Measurements from ENCODE around the gene FRMD5. TPM values are rescaled to one million over a fixed set of nuclear protein-coding genes. Genes with fewer than 3 reads are reported as not detected.

Gene FRMD5
- total RNA-seq, 1 experiment from 2014 or later: 3.9 TPM

DNA sequence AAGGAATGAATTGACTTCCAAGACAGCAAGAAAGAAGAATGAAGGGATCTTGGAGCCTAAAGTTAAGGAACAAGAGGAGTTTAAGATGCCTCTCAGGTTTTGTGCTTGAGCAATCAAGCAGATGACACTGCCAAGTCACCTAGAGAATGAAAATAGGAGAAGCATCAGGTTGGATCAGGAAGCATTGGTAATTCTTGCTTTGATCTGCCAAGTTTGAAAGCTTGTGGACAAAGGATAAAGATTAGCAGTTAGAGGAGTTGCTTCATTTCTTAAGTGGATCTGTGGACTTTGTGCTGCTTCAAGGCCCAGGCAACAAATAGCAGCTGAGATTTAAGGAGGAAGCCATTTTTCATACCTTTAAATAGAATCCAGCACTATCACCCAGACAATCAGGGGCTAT lies 35.6 kb downstream of the FRMD5 start:
- H3K9me3 ChIP-seq (ENCODE audit: control insufficient read depth, low read depth, low read length): no peaks in the 10 kb centered on the region
- H3K23me2 ChIP-seq (ENCODE audit: insufficient read length, low read depth, low read length, poor library complexity, severe bottlenecking): no peaks in the 10 kb centered on the region
- no peak overlapping the region for H2BK12ac ChIP-seq (ENCODE audit: insufficient read length, low read depth, low read length)
- H3K27ac ChIP-seq (ENCODE audit: insufficient read length, low read depth, low read length): no peak overlapping the region
- no peaks in the 10 kb centered on the region for H3K4me1 ChIP-seq (ENCODE audit: insufficient read depth, low read length)
- Mint-ChIP-seq H3K36me3 (ENCODE audit: insufficient read depth in 1 of 3, low read depth in 3 of 3) (no peaks in the 10 kb centered on the region), H3K9me3 (no peaks in the 10 kb centered on the region), H3K4me1 (0 out of 4 replicates have a peak, but pooled peaks cover 0 to 3% of the 10 kb centered on the region in 2 experiments), H3K27me3 (ENCODE audit: low read depth) (no peaks in the 10 kb centered on the region), H3K27ac (no peak overlapping the region), H3K4me3 (no peak overlapping the region)
- no peak overlapping the region for H2AFZ ChIP-seq (ENCODE audit: low read length)
- TF ChIP-seq, protein P1, sequence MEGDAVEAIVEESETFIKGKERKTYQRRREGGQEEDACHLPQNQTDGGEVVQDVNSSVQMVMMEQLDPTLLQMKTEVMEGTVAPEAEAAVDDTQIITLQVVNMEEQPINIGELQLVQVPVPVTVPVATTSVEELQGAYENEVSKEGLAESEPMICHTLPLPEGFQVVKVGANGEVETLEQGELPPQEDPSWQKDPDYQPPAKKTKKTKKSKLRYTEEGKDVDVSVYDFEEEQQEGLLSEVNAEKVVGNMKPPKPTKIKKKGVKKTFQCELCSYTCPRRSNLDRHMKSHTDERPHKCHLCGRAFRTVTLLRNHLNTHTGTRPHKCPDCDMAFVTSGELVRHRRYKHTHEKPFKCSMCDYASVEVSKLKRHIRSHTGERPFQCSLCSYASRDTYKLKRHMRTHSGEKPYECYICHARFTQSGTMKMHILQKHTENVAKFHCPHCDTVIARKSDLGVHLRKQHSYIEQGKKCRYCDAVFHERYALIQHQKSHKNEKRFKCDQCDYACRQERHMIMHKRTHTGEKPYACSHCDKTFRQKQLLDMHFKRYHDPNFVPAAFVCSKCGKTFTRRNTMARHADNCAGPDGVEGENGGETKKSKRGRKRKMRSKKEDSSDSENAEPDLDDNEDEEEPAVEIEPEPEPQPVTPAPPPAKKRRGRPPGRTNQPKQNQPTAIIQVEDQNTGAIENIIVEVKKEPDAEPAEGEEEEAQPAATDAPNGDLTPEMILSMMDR (conservative IDR thresholded peaks at IDR 0.05): no peak
- no peak overlapping the region for H3K4ac ChIP-seq (ENCODE audit: low read depth, low read length)
- H3K18ac ChIP-seq (ENCODE audit: insufficient read length, low read depth, low read length): no peak overlapping the region
- no peak overlapping the region for H2BK20ac ChIP-seq (ENCODE audit: low read depth, low read length, poor library complexity, severe bottlenecking)
- H4K91ac ChIP-seq (ENCODE audit: insufficient read length, low read depth, low read length): no peak overlapping the region
- no peaks in the 10 kb centered on the region for H3K79me2 ChIP-seq (ENCODE audit: insufficient read depth, low read length)
- H3K27me3 ChIP-seq (ENCODE audit: insufficient read depth, low read length): no peaks in the 10 kb centered on the region
- H4K8ac ChIP-seq (replicated peaks; ENCODE audit: insufficient read length, low read depth, low read length): no peak overlapping the region
- no peak overlapping the region for H3K23ac ChIP-seq (ENCODE audit: insufficient read length, low read depth, low read length)
- no peak overlapping the region for H4K5ac ChIP-seq (ENCODE audit: insufficient read length, low read depth, low read length)
- no peak overlapping the region for H2BK15ac ChIP-seq (ENCODE audit: low read depth, low read length)
- no peak overlapping the region for H3K56ac ChIP-seq (ENCODE audit: insufficient read length, low read depth, low read length)
- no peak for DNase-seq
- no peak overlapping the region for H2BK120ac ChIP-seq (ENCODE audit: low read depth, low read length, poor library complexity, severe bottlenecking)
- no peak overlapping the region for H3K4me2 ChIP-seq (ENCODE audit: insufficient read depth, insufficient read length, low read length)
- H2AK5ac ChIP-seq (ENCODE audit: insufficient read length, low read length): no peak overlapping the region
- H3K9ac ChIP-seq (ENCODE audit: extremely low read depth, insufficient read length, low read length): no peak overlapping the region
- no peak overlapping the region for H3K14ac ChIP-seq (ENCODE audit: insufficient read depth, low read length)
- H3K79me1 ChIP-seq (ENCODE audit: insufficient read depth, low read depth, low read length, poor library complexity, severe bottlenecking): no peaks in the 10 kb centered on the region
- H2BK5ac ChIP-seq (ENCODE audit: insufficient read length, low read length): no peak overlapping the region
- no peak overlapping the region for H3T11ph ChIP-seq (ENCODE audit: low read length)
- no peaks in the 10 kb centered on the region for H4K20me1 ChIP-seq (ENCODE audit: control insufficient read depth, insufficient read depth, insufficient read length)
